ENCODE results near the gene OTOGL.

GRCh38 chr12:80188576-80188975 is 89.2 kb downstream of the OTOGL start:
- TF ChIP-seq CTCF (conservative IDR thresholded peaks at IDR 0.05; ENCODE audit: low read length) (no peak), EZH2phosphoT487 (IDR thresholded peaks at IDR 0.05; ENCODE audit: borderline replicate concordance, low read depth, low read length) (no peak)
